Bronchial epithelial cell (primary cell): ENCODE measurements around the gene GHRL. TPM values are rescaled to one million over a fixed set of nuclear protein-coding genes. Genes with fewer than 3 reads are reported as not detected.
"Not testable (repeated sequence)": the region's sequence is repeated elsewhere in the genome, so short reads cannot be mapped to it uniquely, and the experiment has no call there.

Source experiments
- DNase-seq: peaks from one replicate; pipeline ENCODE4 v3.0.0-alpha.2; 2010; ENCODE audit warnings: low read depth
- FAIRE-seq: peaks from 2 replicates; lab custom pipeline; 2011; peaks lifted over from hg19 to GRCh38; lab: Jason Lieb, UNC
- H3K27me3 ChIP-seq: 2 replicates; pipeline ENCODE4 v1.5.1; 2011; ENCODE audit warnings: low read length; ENCODE audit not compliant: control insufficient read depth, insufficient read depth
- H3K36me3 ChIP-seq: 2 replicates; pipeline ENCODE4 v1.5.1; 2011; ENCODE audit warnings: low read length; ENCODE audit not compliant: control insufficient read depth, insufficient read depth
- H3K4me3 ChIP-seq: 2 replicates; pipeline ENCODE4 v1.5.1; 2011; ENCODE audit warnings: mild to moderate bottlenecking, low read depth, low read length, control low read depth
- total RNA-seq: library from RNA; depleted of rRNA; stranded (reverse); fragments of >200 nt; gene quantifications from 2 replicates; pipeline ENCODE4 v1.2.1, GENCODE V29; 2014
- TF ChIP-seq, protein P1 (sequence below): IDR thresholded peaks from 2 replicates; pipeline ENCODE4 v1.5.1; 2011; ENCODE audit warnings: mild to moderate bottlenecking, moderate library complexity, low read length, control low read depth, inconsistent platforms; ENCODE audit not compliant: insufficient read depth, severe bottlenecking

GHRL gene
- total RNA-seq, 1 donor from 2014 or later = not detected

DNA sequence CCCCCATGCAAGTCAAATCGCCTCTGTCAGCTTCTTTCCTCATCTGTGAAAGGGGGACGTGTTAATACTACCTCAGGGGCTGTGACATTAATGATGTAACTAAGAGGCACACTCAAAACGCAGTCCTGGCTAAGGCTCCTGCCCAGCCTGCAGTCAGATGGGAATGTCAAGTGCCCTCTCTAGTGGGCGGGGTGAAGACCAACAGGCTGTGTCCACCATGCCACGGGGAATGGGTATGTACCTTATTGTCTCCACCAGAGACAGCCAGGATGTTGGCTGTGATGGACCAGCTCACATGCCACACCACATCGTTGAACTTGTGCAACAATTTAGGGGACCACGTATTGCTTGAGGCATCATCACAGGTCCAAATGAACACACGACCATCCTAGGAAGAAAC lies 11.0 kb upstream of the GHRL start:
- Histone ChIP-seq H3K27me3 (no peaks in the 10 kb centered on the region), H3K4me3 (no peak overlapping the region), H3K36me3 (peaks cover 31% of the 10 kb centered on the region)
- TF ChIP-seq, protein P1, sequence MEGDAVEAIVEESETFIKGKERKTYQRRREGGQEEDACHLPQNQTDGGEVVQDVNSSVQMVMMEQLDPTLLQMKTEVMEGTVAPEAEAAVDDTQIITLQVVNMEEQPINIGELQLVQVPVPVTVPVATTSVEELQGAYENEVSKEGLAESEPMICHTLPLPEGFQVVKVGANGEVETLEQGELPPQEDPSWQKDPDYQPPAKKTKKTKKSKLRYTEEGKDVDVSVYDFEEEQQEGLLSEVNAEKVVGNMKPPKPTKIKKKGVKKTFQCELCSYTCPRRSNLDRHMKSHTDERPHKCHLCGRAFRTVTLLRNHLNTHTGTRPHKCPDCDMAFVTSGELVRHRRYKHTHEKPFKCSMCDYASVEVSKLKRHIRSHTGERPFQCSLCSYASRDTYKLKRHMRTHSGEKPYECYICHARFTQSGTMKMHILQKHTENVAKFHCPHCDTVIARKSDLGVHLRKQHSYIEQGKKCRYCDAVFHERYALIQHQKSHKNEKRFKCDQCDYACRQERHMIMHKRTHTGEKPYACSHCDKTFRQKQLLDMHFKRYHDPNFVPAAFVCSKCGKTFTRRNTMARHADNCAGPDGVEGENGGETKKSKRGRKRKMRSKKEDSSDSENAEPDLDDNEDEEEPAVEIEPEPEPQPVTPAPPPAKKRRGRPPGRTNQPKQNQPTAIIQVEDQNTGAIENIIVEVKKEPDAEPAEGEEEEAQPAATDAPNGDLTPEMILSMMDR = no peak
- FAIRE-seq = no peak
- no peak for DNase-seq

DNA sequence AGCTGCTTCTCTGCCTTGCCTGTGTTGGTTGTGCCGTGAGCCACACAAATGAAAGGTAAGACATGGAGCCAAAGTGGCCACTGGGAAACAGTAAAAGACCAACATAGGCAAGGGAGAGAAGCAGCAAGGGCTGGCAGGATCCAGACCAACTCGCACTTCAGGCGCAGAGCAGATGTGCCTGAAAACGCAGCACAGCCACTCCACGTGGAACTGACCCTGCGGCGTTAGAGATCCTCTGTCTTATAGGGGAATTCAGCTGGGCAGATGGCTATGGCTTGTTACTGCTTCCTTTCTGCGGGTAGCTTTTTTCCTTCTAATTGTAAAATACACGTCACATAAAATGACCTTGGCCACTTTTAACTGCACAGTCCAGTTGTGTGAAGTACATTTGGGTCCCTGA lies 10.4 kb upstream of the GHRL start:
- Histone ChIP-seq H3K27me3 (no peaks in the 10 kb centered on the region), H3K36me3 (peaks cover 31% of the 10 kb centered on the region), H3K4me3 (no peak overlapping the region)
- TF ChIP-seq, protein P1 = no peak
- FAIRE-seq = no peak
- DNase-seq = no peak

DNA sequence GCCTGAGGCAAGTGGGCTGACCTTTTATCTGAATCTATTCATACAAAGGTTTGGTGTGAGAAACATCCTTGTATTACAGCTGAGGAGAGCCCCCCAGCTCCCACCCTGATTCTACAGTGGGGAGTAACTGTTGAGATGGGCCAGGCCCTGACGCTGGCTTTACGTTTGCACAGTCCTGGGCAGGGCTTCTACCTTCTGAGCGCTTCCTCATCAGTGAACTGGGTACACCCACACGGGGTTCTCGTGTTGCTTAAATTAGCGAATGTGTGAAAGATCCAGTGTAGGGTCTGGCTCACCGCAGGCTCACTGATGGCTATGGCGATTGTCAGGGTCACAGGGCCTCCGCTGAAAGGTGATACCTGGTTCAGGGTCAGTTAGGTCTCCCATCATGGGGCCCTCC lies 7.3 kb upstream of the GHRL start:
- TF ChIP-seq, protein P1 = no peak

DNA sequence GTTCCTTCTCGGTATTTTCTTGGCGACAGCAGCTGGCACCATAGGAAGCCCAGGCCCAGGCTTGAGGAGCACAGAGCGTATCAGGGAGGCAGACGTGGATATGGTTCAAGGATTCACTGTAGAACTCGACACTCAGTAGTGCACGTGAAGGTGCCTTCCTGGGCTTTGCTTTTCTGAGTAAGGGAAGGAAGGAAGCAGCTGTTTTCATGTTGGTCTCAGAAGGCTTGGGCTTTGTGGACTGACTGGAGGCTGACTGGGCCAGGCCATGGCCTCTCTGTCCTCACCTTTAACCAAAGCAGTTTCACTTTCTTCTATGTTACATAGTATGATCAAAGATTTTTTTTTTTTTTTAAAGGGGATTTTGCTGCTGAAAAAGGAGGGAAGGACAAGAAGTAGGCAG lies 6.9 kb upstream of the GHRL start:
- TF ChIP-seq, protein P1 = no peak
- FAIRE-seq = no peak
- peaks cover 25% of the 10 kb centered on the region for H3K36me3 ChIP-seq

More for the DNA sequence above, 7.3 kb upstream of the GHRL start:
- FAIRE-seq (no peak), DNase-seq (no peak)
- no peaks in the 10 kb centered on the region for H3K27me3 ChIP-seq
- peaks cover 27% of the 10 kb centered on the region for H3K36me3 ChIP-seq
- no peak overlapping the region for H3K4me3 ChIP-seq

DNA sequence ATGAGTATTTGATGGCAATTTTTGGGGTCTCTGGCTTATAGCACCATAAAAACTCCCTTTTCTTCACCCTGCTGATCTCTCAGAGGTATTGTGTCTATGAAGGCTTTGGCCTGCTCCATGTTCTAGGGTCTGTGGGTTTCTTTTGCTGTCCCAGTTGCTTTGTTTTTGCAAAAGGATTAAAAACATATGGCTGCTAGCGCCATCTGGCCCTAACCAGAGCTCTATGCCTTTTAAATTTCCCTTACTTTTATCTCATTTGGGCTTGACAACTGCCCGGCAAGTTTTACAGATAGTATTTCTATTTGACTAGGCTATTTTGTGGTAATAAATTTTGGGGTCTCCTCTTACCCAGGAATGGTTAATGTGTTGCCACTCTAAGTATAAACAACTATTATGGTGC lies 6.4 kb upstream of the GHRL start:
- H3K27me3 ChIP-seq = no peaks in the 10 kb centered on the region
- DNase-seq (no peak), FAIRE-seq (no peak)
- TF ChIP-seq, protein P1 = no peak
- H3K36me3 ChIP-seq = peaks cover 21% of the 10 kb centered on the region
- no peak overlapping the region for H3K4me3 ChIP-seq

More for the DNA sequence above, 6.9 kb upstream of the GHRL start:
- no peak overlapping the region for H3K4me3 ChIP-seq
- no peak for DNase-seq
- no peaks in the 10 kb centered on the region for H3K27me3 ChIP-seq

DNA sequence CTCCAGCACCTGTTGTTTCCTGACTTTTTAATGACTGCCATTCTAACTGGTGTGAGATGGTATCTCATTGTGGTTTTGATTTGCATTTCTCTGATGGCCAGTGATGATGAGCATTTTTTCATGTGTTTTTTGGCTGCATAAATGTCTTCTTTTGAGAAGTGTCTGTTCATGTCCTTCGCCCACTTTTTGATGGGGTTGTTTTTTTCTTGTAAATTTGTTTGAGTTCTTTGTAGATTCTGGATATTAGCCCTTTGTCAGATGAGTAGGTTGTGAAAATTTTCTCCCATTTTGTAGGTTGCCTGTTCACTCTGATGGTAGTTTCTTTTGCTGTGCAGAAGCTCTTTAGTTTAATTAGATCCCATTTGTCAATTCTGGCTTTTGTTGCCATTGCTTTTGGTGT lies 5.3 kb upstream of the GHRL start:
- H3K27me3 ChIP-seq, DNase-seq, H3K4me3 ChIP-seq, FAIRE-seq: not testable (repeated sequence)
- peaks cover 13% of the 10 kb centered on the region for H3K36me3 ChIP-seq
